Measurements from ENCODE around the gene GPD2.

GRCh38 chr2:156490466-156490840 is 54.3 kb downstream of the GPD2 start:
- TF ChIP-seq CTCF (IDR thresholded peaks at IDR 0.05) (no peak), EZH2 (IDR thresholded peaks at IDR 0.05; ENCODE audit: borderline replicate concordance, insufficient read depth, low read depth, low read length, poor library complexity, severe bottlenecking) (no peak)
